ENCODE results near the gene MYO1H.

DNA sequence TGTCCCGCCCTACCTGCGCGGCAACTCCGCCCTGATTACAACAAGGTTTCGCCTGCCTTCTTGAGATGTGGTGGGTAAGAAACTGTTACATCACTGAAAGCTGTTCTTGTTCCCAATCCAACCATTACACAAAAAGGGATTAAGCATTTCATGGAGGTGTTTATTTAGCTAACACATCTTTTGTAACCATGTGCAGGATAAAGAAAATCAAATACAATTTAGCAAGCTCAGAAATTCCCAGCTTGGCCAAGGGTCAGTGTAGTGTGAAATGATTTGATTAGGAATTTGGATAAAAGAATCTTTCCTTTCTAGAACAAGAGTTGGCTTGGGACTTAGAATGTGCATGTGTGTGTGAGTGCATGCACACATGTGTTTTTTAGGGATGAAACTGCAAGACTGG, 44.9 kb upstream of the MYO1H start:
- TF ChIP-seq, protein P1, sequence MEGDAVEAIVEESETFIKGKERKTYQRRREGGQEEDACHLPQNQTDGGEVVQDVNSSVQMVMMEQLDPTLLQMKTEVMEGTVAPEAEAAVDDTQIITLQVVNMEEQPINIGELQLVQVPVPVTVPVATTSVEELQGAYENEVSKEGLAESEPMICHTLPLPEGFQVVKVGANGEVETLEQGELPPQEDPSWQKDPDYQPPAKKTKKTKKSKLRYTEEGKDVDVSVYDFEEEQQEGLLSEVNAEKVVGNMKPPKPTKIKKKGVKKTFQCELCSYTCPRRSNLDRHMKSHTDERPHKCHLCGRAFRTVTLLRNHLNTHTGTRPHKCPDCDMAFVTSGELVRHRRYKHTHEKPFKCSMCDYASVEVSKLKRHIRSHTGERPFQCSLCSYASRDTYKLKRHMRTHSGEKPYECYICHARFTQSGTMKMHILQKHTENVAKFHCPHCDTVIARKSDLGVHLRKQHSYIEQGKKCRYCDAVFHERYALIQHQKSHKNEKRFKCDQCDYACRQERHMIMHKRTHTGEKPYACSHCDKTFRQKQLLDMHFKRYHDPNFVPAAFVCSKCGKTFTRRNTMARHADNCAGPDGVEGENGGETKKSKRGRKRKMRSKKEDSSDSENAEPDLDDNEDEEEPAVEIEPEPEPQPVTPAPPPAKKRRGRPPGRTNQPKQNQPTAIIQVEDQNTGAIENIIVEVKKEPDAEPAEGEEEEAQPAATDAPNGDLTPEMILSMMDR (IDR thresholded peaks at IDR 0.05; ENCODE audit: low read depth, low read length) = no peak
- TF ChIP-seq POLR2A (IDR thresholded peaks at IDR 0.05; ENCODE audit: extremely low read depth, insufficient read length) (no peak), MYC (IDR thresholded peaks at IDR 0.05; ENCODE audit: low read depth, low read length) (no peak)
- TF ChIP-seq, protein P2, sequence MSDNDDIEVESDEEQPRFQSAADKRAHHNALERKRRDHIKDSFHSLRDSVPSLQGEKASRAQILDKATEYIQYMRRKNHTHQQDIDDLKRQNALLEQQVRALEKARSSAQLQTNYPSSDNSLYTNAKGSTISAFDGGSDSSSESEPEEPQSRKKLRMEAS (IDR thresholded peaks at IDR 0.05; ENCODE audit: low read depth, low read length) = no peak
